GM18870 (cell line): ENCODE data around the gene ARAP1.
"Not testable (repeated sequence)": the region's sequence is repeated elsewhere in the genome, so short reads cannot be mapped to it uniquely, and the experiment has no call there.

Experiments
- ATAC-seq: cut with Tn5 transposase; IDR thresholded peaks from one replicate; pipeline ENCODE4 v1.9.1; 2021; ENCODE audit warnings: moderate library complexity; ENCODE audit not compliant: unreplicated experiment

The ARAP1 gene

DNA sequence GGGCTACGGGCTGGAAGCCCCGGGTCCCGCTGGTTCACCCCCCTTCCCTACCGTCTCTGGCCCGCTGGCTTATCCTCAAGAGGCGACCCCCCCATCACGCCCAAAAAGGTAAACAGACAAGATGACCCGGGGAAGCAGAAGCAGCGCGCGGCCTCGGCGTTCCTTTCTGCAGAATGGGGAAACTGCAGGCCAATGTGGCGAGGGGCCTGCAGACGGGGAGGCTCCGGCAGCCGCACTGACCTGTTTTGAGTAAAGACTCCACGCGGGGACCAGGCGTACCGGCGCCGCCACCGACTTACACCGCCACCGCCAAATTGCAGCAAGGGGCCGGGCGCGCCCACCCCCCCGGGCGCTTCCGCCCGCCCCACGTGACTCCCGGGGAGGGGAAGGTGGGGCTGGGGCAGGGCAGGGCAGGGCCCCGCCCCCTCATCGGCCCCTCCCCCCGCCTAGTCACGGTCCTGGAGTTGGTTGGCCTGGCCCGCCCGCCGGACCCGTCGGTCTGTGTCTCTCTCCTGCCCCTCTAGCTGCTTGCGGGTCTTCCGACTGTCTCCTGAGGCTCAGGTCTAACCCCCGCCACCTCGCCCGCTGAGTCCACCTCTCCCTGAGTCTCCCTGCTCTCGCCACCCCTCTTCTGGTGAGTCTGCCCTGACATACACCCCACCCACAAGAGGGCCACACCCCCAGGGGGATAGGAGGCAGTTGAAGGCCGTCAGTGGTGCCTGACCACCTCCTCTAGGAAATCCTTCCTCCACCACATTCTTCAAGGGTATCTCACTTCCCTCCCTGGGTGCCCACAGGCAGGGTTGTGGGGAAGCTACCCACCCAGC is at the start of gene ARAP1:
ARAP1 (minus strand) TSS at position 321 of the 827 bp plus-strand sequence. CDS start 25,280 bp downstream, outside the sequence.
- ATAC-seq, result no peak

- no peak for ATAC-seq
Measured at GRCh38 chr11:72799441-72799840, 47.2 kb upstream of the ARAP1 start.

DNA sequence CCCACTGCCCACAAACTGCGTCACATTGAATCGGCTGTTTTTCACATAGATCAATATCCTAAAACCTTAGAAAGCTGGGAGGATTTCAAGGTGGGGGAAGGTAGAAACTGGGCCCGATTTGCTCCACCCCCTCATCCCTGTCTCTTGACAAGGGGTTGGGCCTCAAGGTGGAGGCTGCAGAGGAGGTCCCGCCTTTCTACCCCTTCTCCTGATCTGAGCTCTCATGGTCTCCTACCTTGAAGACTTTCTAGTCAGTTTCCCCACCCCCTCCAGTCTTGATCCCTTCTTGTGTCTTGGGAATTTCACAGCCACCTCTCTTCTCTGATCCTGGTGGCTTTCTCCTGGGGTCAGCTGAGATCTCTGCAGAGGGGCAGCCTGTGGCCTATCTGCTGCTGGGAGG is 46.2 kb upstream of the ARAP1 start:
- ATAC-seq, result no peak

DNA sequence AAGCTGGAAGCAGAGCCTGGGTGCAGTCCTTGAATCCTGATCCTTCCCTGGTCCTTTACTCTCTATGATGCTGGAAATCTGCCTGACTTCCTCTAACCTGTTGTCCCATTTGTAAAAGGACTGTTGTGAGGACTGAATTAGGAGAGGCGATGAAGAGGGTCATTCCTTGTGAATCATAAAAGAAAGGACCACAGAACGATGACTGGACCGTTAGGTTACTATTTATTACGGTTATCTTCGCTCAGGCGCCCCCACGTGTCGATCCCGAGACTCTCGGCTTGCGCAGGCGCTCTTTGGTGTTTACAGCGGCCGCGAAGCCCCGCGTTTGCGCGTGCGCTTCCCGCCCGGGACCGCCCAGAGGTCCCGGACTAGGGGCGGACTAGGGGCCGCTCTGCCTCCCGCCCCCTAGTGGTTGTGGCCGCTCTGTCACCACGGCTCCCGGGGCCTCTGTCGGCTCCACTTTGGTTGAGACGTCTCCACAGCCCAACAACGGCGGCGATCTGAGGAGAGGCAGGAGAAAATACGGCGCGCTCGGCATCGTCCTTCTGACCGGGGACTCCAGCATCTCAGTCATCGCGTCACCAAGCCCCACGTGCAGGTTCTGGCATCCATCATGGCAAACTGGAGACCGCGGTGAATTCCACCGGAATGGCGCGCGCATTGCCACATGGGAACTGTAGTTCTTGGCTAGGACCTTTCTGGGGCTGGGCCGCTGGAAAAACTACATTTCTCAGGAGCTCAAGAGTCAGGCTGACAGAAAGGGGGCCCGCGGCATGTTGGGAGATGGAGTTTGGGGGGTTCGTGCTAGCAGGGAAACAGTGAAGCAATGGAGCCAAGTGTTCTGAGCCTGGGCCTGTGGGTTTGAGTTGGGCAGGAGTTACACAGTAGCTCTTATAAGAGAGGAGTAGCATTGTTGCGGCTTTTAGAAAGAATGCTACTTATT is 41.5 kb upstream of the ARAP1 start, which contains the start of gene STARD10:
STARD10 (minus strand) TSS at position 623 of the 943 bp plus-strand sequence. CDS start 12,866 bp downstream, outside the sequence.
- peak; percentile 75 for ATAC-seq

- no peak for ATAC-seq
Measured at GRCh38 chr11:72793076-72793424, 40.8 kb upstream of the ARAP1 start.

DNA sequence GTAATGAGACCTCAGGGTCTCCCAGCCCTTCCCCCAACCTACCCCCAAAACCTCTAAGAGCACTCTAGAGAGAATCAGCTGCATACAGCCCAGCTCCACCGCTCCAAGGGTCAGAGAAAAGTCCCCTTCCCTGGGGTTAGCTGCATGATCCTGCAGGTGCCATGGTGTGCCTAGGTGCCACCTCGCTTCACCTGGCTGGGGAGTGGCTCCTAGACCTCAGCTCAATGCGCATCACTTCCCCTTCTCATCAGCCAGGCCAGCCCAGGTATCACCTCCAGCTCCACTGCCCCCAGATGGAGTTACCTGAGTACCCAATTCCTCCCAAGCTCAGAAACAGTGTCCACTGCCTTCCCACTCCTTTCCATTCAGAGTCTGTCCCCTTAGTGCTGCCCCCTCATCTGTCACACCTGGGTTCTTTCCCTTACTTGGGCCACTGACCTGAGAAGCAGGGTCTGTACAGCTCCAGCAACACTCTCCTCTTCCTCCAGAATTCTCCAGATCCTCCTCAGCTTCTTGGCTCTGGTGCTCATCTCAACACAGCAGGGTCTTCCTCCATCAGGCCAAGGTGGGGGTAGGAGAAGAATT is 40.3 kb upstream of the ARAP1 start:
- no peak for ATAC-seq

DNA sequence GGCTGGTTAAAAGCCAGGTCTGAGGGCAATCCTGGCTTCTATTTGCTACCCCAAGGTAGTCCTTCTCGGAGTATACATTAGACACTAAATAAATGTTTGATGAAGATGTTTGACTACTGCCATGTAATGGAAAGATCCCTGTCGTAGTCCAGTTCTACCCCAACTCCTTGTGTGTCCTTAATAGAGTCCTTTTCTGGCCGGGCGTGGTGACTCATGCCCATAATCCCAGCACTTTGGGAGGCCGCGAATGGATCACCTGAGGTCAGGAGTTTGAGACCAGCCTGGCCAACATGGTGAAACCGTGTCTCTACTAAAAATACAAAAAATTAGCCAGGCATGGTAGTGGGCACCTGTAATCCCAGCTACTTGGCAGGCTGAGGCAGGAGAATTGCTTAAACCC is 39.0 kb upstream of the ARAP1 start:
- ATAC-seq, result not testable (repeated sequence)

- no peak for ATAC-seq
Measured at GRCh38 chr11:72789493-72790131, 37.4 kb upstream of the ARAP1 start.

GRCh38 chr11:72788241-72788640 is 36.0 kb upstream of the ARAP1 start:
- no peak for ATAC-seq

GRCh38 chr11:72787216-72788104 is 35.3 kb upstream of the ARAP1 start:
- no peak for ATAC-seq

GRCh38 chr11:72786305-72787215 is 34.4 kb upstream of the ARAP1 start:
- no peak for ATAC-seq

DNA sequence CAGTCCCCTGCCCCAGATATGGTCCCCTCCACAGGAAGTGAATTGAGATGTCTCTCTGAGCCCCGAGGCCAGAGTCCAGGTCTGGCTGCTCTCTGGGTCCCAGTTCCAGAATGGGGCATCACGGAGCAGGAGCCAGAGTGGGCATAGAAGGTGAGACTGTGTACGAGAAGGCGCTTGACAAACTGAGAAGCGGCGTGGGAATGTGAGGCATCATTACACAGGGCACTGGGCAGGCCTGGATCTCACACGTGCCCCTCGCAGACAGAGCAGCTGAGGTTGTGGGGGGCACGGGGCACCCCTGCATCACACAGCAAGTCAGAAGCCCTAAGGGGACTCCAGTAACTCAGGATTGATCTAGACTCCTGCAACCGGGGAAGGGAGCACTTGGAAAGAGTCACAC is 32.5 kb upstream of the ARAP1 start:
- ATAC-seq, result no peak

DNA sequence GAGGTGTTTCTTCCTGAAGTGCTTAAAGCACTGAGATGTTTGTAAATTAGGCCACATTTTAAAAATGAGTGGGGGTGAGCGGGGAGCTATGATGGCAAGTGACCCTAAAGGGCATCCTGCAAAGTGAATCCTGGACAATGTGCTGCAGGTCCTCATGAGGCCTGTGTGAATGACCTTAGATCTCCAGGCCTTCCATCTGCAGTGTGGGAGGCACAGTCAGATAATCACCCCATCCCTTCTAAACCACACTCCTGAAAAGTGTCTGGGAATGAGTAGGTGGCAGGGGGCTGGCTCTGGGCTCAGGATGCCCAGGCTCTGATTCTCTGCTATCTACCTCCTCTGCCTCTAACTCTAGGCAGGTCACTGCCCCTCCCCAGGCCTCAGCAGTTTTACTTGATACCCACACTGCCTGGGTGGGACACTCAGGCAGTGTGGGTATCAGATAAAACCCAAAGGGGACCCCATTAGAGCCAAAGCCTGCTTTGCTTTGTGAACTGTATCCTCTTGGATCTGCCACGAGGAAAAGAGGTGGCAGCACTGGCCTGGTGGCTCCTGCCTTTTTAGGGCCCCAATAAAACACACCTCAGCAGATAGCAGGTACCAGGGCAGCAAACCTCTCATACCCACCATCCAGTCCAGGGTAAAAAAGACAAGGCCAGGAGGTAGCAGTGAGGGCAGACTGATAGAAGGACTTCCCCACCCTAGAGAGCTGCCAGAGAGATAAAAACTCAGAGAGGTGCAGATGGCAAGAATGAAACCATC is 31.1 kb upstream of the ARAP1 start:
- ATAC-seq, result no peak

DNA sequence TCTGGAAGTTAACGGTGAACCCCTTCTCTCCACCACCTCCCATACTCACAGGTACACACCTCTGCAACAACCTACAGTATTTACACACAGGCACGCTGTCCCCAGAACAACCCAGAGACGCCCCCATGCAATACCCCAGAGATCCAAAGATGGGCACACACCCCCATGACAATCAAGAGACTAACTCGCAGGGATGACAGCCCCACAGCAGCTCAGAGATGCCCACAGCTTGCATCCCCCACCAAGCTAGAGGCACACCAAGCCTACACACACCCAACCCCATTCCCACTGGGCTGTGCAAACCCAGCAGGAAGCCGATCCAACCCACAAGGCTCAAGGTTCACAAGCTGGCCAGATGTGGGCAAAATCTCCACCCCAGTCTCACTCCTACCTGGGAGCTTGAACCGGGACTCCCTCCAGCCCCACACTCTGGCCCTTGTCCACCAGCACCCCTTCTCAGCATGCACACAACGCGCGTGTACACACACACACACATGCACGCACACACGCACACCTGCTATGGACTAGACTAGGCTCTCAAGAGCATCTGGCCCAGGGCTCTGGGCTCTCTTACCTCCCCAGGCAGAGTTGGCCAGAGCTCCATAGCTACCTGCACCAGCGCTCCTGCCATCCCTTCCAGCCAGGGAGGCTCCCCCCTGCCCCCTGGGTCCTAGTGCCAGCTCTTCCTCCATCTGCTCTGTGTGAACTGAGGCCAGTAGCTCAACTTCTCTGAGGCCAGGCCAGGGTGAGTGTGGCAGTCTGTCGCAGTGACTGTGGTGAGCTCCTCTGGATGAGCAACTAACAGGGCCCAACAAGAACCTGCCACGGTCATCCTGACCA is 30.1 kb upstream of the ARAP1 start:
- ATAC-seq, result no peak

- ATAC-seq, result no peak
Measured at GRCh38 chr11:72781313-72782080, 29.3 kb upstream of the ARAP1 start.

DNA sequence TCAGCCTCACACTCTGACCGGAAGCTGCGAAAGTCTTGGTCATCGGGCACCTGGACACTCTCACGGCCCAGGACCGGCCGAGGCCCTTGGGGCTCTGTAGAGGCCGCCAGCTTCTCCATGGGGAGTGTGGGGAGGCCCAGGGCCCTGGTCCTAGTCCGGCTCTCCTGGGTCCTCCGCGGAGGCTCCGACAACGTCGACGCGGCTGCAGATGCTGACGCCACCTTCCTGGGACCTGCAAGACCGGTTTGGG is 28.8 kb upstream of the ARAP1 start:
- ATAC-seq, result no peak
